Fibroblast of skin of left quadriceps (primary cell): Measurements from ENCODE around the gene HS6ST2.
"Not testable (repeated sequence)": the region's sequence is repeated elsewhere in the genome, so short reads cannot be mapped to it uniquely, and the experiment has no call there.

Experiments
- DNase-seq, 2 experiments: peaks; one replicate each; pipeline ENCODE4 v3.0.0-alpha.2; 2013; ENCODE audit warnings: low read depth in 2 of 2

Gene HS6ST2

GRCh38 chrX:132958091-132958703, at the start of gene HS6ST2:
TSS of gene HS6ST2 (minus strand) at chrX:132958629.
- no peak for DNase-seq

- DNase-seq, result no peak
These were observed 49.0 kb upstream of the HS6ST2 start for GRCh38 chrX:133007458-133007857.

DNA sequence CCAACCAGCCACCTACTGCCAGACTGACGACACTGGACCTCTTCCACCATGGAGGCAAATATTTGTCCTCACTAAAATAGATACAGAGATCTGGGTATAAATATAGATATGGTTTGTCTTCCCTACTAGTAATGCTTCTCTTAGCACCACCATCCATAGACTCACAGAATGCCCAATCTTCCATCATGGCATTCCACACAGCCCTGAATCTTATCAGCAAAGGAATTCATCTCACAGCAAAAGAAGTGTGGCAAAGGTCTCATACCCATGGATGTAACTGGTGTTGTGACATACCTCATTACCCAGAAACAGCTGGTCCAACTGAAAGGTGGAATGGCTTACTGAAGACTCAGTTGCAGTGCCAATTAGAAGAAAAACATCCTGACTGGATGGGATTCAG, 47.2 kb upstream of the HS6ST2 start:
- DNase-seq, result no peak

- no peak for DNase-seq
These were observed 46.6 kb upstream of the HS6ST2 start for GRCh38 chrX:133005042-133005441.

DNA sequence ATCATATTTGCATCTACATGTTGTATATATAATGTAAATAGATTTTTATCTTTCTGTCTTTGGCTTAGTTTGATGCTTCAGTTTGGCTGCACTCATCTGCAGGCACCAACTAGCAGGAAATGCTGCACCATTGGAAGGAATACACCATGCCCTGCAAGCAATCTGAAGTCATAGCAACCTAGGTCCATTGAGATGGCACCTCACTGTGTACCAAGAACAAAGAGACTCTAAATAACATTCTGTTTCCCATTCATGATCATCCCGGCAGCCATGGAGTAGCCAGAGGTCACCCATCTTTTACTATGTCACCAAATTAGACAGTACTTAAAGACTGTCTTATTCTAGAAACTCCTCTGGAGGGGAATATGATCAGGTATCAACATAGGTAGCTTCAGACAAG, 40.8 kb upstream of the HS6ST2 start:
- DNase-seq, result no peak

GRCh38 chrX:132990835-132991234, 32.4 kb upstream of the HS6ST2 start:
- DNase-seq, result no peak

- DNase-seq, result no peak
These were observed 28.1 kb upstream of the HS6ST2 start for GRCh38 chrX:132986556-132986955.

DNA sequence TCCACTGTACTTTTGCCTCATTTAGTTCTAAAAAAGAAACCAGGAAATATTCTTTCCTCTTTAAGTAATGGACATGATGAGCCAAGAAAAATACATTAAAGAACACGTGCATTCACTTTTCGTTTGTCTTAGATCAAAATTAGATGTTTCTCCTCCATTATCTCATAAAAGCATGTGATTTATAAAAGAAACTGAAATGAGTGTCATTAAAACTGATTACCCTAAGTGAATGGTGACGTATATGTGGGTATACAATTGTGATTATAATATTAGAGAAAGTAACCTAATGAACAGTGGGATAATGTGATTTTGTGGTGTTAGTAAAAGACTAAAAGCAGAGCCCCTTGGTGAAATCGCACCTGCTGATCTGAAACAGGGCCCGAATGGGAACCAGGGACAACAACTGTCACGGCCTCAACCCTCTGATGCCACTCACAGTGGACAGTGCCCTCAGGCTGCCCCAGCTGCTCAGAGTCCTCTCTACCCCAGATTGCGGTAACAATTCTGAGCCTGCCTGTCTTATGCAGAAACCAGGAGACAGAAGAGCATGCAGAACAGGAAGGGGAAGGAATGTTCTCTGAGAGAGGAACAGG, 25.7 kb upstream of the HS6ST2 start:
- no peak for DNase-seq

DNA sequence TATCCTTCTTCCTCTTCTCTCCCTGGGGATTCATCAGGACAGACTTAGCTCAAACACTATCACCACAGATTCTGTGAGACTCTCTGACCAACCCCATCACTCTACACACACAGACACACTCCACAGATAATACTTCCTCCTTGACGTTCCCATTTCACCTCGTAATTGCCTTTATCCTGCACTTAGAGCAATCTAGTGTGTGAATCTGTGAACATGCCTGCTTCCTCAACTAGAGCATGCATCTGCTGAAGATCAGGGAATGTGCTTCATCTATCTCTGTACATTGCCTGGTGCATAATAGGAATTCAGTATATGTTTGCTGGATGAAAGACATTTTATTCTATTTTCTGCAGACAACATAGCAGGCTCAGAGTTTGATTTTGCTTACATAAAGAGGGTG, 25.1 kb upstream of the HS6ST2 start:
- no peak for DNase-seq

DNA sequence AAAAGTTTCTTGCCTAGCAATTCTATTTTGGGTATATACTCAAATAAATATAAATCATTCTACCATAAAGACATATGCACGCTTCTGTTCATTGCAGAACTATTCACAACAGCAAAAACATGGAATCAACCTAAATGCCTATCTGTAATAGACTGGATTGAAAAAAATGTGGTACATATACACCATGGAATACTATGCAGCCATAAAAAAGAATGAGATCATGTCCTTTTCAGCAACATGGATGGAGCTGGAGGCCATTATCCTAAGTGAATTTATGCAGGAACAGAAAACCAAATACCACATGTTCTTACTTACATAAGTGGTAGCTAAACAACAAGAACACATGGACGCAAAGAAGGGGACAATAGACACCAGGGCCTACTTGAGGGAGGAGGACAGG, 21.6 kb upstream of the HS6ST2 start:
- DNase-seq, result not testable (repeated sequence)

- no peak for DNase-seq
These were observed 10.0 kb upstream of the HS6ST2 start for GRCh38 chrX:132968296-132968949.

DNA sequence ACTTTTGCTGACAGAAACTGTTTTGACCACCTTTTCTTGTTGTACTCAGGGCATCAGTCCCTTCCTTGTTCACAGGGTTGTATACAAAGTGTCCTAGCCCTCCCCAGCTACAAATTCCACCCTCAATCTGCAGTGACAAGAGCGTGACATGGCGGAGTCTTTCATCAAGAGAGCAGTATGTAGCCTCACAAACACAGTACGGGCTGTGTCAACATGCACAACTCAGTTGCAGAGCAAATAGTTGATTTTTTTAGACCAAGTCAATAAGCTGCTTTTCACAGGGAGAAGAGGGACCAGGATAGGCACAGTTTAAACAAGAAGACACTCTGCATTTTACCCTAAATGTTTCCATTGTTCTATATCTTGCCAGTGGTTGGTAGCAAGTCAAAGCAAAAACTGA, 8.6 kb upstream of the HS6ST2 start:
- DNase-seq, result no peak

DNA sequence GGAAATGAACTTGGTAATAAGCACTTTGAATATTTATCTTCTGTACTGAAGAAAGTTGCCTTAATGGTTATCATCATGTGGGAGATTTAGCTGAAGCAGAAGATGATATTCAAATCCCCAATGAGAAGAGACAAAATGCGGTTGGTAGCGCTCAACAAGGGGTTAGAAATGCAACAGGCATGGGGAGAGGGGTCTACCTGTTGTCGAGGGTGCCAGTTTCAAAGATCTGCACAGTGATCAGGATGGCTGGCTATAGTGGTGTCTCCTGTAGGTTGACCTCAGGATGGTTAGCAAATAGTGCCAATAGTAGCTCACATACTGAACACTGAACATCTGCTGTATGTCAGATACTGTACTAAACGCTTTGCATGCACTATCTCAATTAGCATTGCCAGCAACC, 7.0 kb upstream of the HS6ST2 start:
- DNase-seq, result no peak

- no peak for DNase-seq
These were observed 3.1 kb upstream of the HS6ST2 start for GRCh38 chrX:132961511-132961910.

GRCh38 chrX:132957211-132958090, 978 bp downstream of the HS6ST2 start:
- peak in 1 of 2 experiments; percentile 1 for DNase-seq

DNA sequence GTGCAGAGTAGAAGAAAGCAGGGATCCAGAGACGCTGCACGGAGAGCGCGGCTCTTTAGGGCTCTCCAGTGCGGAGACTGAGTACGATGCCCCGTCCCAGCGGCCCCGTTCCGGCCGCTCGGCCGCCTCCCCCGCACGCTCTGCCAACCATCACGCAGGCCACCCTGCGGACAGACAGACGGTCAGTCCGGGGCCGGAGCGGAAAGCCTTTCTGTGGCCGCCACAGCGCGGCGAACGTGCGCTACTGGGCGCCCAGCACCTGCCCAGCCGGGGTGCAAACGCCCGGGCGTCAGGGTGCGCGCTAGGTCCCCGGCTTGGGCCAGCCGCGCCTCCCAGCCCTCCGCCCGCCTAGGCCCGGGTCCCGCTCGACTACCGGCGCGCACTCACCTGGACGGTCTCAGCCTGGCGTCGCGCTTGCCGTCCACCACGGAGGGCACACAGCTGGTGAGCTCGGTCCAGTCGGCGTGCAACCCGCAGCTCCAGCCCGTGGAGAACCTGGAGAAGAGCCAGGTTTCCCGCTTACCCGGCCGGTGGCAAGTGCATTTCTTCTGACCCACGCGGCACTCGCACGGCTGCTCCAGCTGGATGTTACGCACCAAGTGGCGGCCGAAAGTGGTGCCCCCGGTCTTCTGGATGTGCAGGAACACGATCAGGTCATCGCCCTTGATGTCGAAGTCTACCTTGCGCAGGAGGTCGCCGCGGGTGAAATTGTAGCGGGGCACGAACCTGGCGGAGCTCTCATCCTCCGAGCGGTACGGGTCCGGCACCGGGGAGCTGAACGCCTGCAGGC, 1.8 kb downstream of the HS6ST2 start:
- DNase-seq, result no peak

- DNase-seq, result no peak
These were observed 2.7 kb downstream of the HS6ST2 start for GRCh38 chrX:132955690-132956089.

- DNase-seq, result no peak
These were observed 4.1 kb downstream of the HS6ST2 start for GRCh38 chrX:132954323-132954722.

- no peak for DNase-seq
These were observed 5.1 kb downstream of the HS6ST2 start for GRCh38 chrX:132953354-132953753.

- no peak for DNase-seq
These were observed 9.7 kb downstream of the HS6ST2 start for GRCh38 chrX:132948648-132949260.

DNA sequence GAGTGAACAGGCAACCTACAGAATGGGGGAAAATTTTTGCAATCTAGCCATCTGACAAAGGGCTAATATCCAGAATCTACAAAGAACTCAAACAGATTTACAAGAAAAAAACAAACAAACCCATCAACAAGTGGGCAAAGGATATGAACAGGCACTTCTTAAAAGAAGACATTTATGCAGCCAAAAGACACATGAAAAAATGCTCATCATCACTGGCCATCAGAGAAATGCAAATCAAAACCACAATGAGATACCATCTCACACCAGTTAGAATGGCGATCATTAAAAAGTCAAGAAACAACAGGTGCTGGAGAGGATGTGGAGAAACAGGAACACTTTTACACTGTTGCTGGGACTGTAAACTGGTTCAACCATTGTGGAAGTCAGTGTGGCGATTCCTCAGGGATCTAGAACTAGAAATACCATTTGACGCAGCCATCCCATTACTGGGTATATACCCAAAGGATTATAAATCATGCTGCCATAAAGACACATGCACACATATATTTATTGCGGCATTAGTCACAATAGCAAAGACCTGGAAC, 13.3 kb downstream of the HS6ST2 start:
- DNase-seq, result not testable (repeated sequence)
